GM12874 (cell line): Measurements from ENCODE around the gene CYP8B1.

Experiments
- TF ChIP-seq, protein P1 (sequence below): IDR thresholded peaks from 2 replicates; pipeline ENCODE4 v1.5.1; 2011; ENCODE audit warnings: low read depth, mild to moderate bottlenecking, control low read depth, low read length, moderate library complexity; ENCODE audit not compliant: insufficient read depth

The CYP8B1 gene, protein sequence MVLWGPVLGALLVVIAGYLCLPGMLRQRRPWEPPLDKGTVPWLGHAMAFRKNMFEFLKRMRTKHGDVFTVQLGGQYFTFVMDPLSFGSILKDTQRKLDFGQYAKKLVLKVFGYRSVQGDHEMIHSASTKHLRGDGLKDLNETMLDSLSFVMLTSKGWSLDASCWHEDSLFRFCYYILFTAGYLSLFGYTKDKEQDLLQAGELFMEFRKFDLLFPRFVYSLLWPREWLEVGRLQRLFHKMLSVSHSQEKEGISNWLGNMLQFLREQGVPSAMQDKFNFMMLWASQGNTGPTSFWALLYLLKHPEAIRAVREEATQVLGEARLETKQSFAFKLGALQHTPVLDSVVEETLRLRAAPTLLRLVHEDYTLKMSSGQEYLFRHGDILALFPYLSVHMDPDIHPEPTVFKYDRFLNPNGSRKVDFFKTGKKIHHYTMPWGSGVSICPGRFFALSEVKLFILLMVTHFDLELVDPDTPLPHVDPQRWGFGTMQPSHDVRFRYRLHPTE

DNA sequence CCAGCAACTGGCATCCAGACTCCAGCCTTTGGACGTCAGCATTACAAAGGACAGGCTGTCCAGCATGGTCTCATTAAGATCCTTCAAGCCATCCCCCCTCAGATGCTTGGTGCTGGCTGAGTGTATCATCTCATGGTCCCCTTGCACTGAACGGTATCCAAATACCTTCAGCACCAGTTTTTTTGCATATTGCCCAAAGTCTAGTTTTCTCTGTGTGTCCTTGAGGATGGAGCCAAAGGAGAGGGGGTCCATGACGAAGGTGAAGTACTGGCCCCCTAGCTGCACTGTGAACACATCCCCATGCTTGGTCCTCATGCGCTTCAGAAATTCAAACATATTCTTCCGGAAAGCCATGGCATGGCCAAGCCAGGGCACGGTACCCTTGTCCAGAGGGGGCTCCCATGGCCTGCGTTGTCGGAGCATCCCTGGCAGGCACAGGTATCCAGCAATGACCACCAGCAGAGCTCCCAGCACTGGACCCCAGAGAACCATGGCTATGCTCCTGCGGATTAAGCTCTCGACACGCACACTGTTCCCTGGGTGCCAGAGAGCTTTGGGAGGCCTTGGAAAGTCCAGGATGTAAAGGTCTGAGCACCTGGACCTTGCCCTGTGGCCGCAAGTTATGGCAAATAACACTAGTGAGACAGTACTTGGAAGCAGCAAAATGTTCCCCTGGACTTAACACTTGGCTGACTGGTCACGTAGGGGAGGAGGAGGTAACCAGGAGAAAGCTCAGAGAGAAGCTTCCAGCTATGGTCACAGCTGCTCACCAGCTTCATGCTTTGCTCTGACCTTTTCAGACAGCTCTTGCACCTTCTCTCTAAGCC, at the start of gene CYP8B1:
TSS of gene CYP8B1 (minus strand) at position 555 of the 827 bp plus-strand sequence. CDS start at position 492, 63 bp downstream.
- TF ChIP-seq, protein P1, sequence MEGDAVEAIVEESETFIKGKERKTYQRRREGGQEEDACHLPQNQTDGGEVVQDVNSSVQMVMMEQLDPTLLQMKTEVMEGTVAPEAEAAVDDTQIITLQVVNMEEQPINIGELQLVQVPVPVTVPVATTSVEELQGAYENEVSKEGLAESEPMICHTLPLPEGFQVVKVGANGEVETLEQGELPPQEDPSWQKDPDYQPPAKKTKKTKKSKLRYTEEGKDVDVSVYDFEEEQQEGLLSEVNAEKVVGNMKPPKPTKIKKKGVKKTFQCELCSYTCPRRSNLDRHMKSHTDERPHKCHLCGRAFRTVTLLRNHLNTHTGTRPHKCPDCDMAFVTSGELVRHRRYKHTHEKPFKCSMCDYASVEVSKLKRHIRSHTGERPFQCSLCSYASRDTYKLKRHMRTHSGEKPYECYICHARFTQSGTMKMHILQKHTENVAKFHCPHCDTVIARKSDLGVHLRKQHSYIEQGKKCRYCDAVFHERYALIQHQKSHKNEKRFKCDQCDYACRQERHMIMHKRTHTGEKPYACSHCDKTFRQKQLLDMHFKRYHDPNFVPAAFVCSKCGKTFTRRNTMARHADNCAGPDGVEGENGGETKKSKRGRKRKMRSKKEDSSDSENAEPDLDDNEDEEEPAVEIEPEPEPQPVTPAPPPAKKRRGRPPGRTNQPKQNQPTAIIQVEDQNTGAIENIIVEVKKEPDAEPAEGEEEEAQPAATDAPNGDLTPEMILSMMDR, result no peak

DNA sequence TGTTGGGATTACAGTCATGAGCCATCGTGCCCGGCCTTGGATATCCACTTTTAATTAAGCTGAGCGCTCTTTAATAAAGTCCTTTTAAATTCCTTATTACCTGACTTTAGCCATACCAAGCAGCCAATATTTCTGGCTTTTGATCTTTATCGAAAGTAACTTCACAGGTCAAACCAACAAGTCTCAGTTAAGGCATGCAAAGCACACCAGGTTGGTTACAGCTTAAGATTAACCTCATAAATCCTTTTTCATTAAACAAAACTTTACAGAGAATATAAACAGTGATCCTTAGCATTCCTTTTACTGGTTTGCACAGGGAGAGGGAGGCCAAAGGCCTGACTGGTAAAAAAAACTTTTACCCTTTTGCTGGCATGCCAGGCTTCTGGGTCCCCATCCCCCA, 47.9 kb upstream of the CYP8B1 start:
- TF ChIP-seq, protein P1, result no peak

DNA sequence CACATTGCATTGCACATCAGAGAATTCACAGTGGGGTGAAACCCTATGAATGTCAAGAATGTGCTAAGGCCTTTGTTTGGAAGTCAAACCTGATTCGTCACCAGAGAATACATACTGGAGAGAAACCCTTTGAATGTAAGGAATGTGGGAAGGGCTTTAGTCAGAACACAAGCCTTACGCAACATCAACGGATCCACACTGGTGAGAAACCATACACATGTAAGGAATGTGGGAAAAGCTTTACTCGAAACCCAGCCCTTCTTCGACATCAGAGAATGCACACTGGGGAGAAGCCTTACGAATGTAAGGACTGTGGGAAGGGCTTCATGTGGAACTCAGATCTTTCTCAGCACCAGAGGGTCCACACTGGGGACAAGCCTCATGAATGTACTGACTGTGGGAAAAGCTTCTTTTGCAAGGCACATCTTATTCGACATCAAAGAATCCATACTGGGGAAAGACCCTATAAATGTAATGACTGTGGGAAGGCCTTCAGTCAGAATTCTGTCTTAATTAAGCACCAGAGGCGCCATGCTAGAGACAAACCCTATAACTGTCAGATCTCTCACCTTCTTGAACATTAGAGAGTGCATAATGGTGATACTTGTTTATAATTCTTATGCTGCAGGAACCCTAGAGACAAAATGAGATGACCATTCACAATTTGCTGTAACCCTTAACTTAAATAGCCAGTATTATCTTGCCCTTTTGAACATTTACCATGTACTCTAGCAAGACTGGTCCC, 39.3 kb upstream of the CYP8B1 start:
- TF ChIP-seq, protein P1, result no peak

DNA sequence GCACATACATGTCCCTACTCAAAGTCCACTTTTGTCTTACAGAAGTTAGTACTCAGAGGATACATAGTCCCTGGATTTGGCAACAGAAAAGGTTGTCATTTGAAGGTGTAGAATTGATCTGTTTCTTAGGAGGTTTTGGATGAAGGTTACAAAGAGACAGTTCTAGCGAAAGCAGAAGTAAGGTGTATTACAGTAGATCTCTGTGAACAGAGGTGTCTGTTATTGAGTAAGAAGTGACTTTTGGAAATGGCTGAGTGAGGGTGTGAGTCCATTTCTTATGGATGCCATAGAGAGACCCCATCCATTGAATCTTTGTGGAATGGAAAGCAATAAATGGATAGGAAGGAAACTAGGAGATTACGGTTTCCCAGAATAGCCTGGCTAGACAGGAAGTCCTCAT, 35.9 kb upstream of the CYP8B1 start:
- TF ChIP-seq, protein P1, result no peak

DNA sequence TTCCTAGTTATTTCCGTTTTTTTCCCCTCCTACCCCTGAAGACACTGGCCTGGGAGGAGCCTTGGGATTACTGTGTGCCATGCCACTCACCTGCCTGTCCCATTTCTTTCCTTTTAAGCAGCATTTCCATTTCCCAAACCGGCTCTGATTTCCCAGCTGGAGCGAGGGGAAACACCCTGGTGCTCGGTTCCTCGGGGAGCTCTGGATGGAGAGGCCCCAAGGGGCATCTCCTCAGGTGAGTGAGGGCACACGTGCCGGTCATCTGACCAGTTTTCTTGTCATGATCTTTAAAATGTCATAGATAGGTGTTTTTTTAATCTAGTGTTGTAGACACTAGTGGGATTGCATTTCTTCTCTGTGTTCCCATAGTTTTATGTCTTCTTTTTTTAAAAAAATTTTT, 33.0 kb upstream of the CYP8B1 start:
- TF ChIP-seq, protein P1, result no peak

DNA sequence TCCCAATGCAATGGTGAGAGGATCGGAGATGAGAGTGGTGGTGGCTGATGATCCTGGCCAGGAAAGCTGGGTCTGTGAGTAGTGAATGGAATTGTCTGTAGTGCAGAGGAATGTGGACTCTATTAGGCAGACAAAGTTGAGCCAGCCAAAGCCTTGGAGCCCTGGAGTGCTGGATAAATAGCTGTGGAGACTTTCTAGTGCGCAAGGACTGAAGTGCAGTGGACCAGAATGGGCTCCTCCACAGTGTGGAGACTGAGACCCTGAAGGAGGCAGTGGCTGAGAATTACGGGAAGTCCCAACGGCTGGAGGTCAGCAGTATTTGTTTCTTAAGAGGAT, 31.1 kb upstream of the CYP8B1 start:
- TF ChIP-seq, protein P1, result no peak
